Kidney (tissue), 14 donors: ENCODE measurements around the gene DPP9. TPM values are rescaled to one million over a fixed set of nuclear protein-coding genes. Genes with fewer than 3 reads are reported as not detected.

Experiments
- DNase-seq, 5 donors: peaks; one replicate each; pipeline ENCODE4 v3.0.0-alpha.2; 2013 to 2020
- FAIRE-seq: peaks from 2 replicates; lab custom pipeline; 2012; peaks lifted over from hg19 to GRCh38; lab: Jason Lieb, UNC
- H3K27ac ChIP-seq, 2 donors: one replicate each; pipeline ENCODE4 v1.7.0; 2013; ENCODE audit warnings: low read depth in 2 of 2, low read length in 2 of 2, inconsistent platforms in 1 of 2
- H3K27me3 ChIP-seq: one replicate; pipeline ENCODE4 v1.7.1; 2013; ENCODE audit warnings: low read length, inconsistent platforms; ENCODE audit not compliant: control insufficient read depth, insufficient read depth
- H3K36me3 ChIP-seq, 3 donors: one replicate each; pipeline versions ENCODE4 v1.7.0 to v1.7.1; 2013; ENCODE audit warnings: low read length in 3 of 3, control low read depth in 1 of 3, inconsistent platforms in 1 of 3; ENCODE audit not compliant: insufficient read depth in 3 of 3, control insufficient read depth in 2 of 3
- H3K4me1 ChIP-seq, 3 donors: one replicate each; pipeline versions ENCODE4 v1.7.0 to v1.7.1; 2013; ENCODE audit warnings: low read length in 3 of 3, inconsistent platforms in 1 of 3, low read depth in 1 of 3; ENCODE audit not compliant: control insufficient read depth in 2 of 3, insufficient read depth in 2 of 3
- H3K4me3 ChIP-seq, 3 donors: one replicate each; pipeline versions ENCODE4 v1.7.0 to v1.8.1; 2013; ENCODE audit warnings: low read length in 3 of 3, control low read depth in 1 of 3, inconsistent platforms in 1 of 3
- H3K9ac ChIP-seq, 3 donors: one replicate each; pipeline versions ENCODE4 v1.7.0 to v1.7.1; 2013; ENCODE audit warnings: low read length in 3 of 3, control low read depth in 1 of 3, inconsistent platforms in 1 of 3
- H3K9me3 ChIP-seq, 3 donors: one replicate each; pipeline versions ENCODE4 v1.7.0 to v1.7.1; 2013; ENCODE audit warnings: low read length in 3 of 3, control low read depth in 1 of 3, inconsistent platforms in 1 of 3; ENCODE audit not compliant: control insufficient read depth in 2 of 3, insufficient read depth in 1 of 3
- CTCF ChIP-seq: IDR thresholded peaks from 3 replicates; pipeline ENCODE4 v1.5.1; 2012; ENCODE audit warnings: mild to moderate bottlenecking, moderate library complexity, borderline replicate concordance; ENCODE audit not compliant: insufficient read depth; ENCODE audit errors: extremely low read depth
- intact Hi-C: fragments of 100-400 bp; cut with DNase I; formaldehyde crosslinking; loops from one replicate; pipeline ENCODE4 v1.11.1; 2022
- polyA plus RNA-seq: library from polyadenylated mRNA; stranded (reverse); fragments of 350-450 nt; fragmentation: Illumina TruSeq; extraction: RNeasy Lipid Tissue Mini Kit (QIAGEN cat#74804); gene quantifications from one replicate; pipeline ENCODE4 v1.2.3, GENCODE V29; 2014; ENCODE audit warnings: low read depth, low replicate concordance; ENCODE audit not compliant: insufficient read depth
- total RNA-seq: library from RNA; stranded (reverse); fragmentation: NEBNext Ultra II Directional; extraction: Animal tissue kit (Norgen Biotek cat#: 25700); gene quantifications from one replicate; pipeline ENCODE4 v1.2.1, GENCODE V29; 2021
- donor health status: control.
- donor health status: control.
- donor health status: control.
- donor health status: control.
- donor health status: control.
- donor health status: DM: yes; HTN: yes; CAD: no.
- donor health status: Normal renal cell carcinoma (clear cell type).

Gene DPP9
- total and polyA plus RNA-seq, 2 donors from 2014 or later, result 14.0 to 61.9 TPM

GRCh38 chr19:4768934-4769777 is 45.5 kb upstream of the DPP9 start:
- DNase-seq (peak; percentile 89 to 97 (median 95)), FAIRE-seq (no peak)
- no peak for TF ChIP-seq CTCF
- no peaks in the 10 kb centered on the region for H3K4me1 ChIP-seq
- H3K9me3 ChIP-seq, result no peaks in the 10 kb centered on the region
- H3K4me3 ChIP-seq, result no peak overlapping the region
- no peak overlapping the region for H3K27ac ChIP-seq
- no peaks in the 10 kb centered on the region for H3K36me3 ChIP-seq
- no peaks in the 10 kb centered on the region for H3K27me3 ChIP-seq
- no peak overlapping the region for H3K9ac ChIP-seq
- intact Hi-C loops, result no loop called here

GRCh38 chr19:4764393-4764660 is 40.7 kb upstream of the DPP9 start:
- no peak overlapping the region for H3K4me3 ChIP-seq
- FAIRE-seq (no peak), DNase-seq (no peak)
- H3K9ac ChIP-seq, result no peak overlapping the region
- TF ChIP-seq CTCF, result no peak
- no peaks in the 10 kb centered on the region for H3K27me3 ChIP-seq
- H3K27ac ChIP-seq, result no peak overlapping the region
- H3K36me3 ChIP-seq, result no peaks in the 10 kb centered on the region
- H3K9me3 ChIP-seq, result no peaks in the 10 kb centered on the region
- peaks cover 0 to 5% (median 4%) of the 10 kb centered on the region in 3 donors for H3K4me1 ChIP-seq
- intact Hi-C loops, result no loop called here

- Histone ChIP-seq H3K27ac (no peak overlapping the region), H3K9ac (no peak overlapping the region)
- FAIRE-seq, result no peak
Observed at GRCh38 chr19:4763021-4763420, 39.4 kb upstream of the DPP9 start.

More at GRCh38 chr19:4763021-4763420, 39.4 kb upstream of the DPP9 start:
- intact Hi-C loops, result no loop called here
- H3K36me3 ChIP-seq, result no peaks in the 10 kb centered on the region
- TF ChIP-seq CTCF, result no peak
- H3K9me3 ChIP-seq, result no peaks in the 10 kb centered on the region
- DNase-seq, result no peak
- no peaks in the 10 kb centered on the region for H3K27me3 ChIP-seq
- peaks cover 0 to 5% (median 5%) of the 10 kb centered on the region in 3 donors for H3K4me1 ChIP-seq
- no peak overlapping the region for H3K4me3 ChIP-seq
